Dedifferentiated amniotic fluid mesenchymal stem cell (primary cell): ENCODE measurements around the gene AMOTL2.

Source experiments
- DNase-seq: peaks from one replicate; pipeline ENCODE4 v3.0.0-alpha.2; 2016; ENCODE audit errors: extremely low spot score

The AMOTL2 gene

DNA sequence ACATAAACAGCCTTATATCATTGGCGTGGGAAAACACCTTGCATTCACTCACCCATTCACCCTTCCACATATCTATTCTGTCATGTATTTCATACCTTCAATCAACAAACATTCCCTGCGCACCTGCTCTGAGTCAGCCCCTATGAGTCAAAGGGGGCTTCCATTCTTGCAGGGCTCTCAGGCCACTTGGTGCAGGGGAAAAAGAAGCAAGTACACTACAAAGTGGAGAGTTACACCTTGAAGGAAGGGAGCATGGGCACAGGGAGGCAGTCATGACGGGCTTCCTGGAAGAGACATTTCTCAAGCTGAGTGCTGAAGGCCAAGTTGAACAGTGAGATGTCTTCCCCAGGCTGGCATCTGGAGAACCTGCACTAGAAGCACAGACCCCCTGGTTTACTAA lies 4.6 kb upstream of the AMOTL2 start:
- no peak for DNase-seq

DNA sequence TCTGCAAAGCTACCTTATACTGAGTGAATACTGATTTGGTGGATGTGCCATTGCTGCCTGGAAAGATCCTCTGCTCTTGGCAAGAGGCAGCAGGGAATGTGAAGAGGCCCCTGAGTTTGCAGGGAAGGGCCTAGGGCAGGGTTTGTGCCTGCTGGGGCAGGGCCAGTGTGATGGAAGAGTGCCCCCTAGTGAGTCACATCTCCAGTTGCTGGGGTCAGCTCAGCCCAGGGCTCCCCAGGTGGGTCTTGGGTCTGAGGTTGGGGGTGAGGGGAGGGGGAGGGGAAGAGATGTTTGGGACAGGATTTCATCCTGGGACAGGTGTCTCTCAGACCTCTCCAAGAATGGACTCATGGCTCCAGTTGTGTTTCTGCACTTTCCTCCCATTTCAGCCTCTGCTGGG lies 4.1 kb upstream of the AMOTL2 start:
- DNase-seq: no peak

DNA sequence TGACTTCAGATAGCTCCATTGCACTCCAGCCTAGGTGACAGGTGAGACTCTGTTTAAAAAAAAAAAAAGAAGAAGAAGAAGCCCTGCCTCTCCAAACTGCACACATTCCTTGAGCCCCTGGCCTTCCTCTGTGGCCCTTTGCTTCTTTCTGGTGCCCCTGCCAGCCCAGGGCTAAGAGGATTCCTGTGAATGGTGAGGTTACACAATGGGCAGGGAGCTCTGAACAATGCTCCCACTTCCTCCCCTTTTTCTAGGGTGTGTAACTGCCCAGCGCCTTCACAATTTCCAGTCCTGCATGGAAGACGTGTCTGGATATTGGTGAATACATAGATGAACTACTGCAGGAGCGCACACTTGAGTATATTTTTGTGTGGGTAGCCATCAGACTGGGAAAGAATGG lies 3.6 kb upstream of the AMOTL2 start:
- no peak for DNase-seq

DNA sequence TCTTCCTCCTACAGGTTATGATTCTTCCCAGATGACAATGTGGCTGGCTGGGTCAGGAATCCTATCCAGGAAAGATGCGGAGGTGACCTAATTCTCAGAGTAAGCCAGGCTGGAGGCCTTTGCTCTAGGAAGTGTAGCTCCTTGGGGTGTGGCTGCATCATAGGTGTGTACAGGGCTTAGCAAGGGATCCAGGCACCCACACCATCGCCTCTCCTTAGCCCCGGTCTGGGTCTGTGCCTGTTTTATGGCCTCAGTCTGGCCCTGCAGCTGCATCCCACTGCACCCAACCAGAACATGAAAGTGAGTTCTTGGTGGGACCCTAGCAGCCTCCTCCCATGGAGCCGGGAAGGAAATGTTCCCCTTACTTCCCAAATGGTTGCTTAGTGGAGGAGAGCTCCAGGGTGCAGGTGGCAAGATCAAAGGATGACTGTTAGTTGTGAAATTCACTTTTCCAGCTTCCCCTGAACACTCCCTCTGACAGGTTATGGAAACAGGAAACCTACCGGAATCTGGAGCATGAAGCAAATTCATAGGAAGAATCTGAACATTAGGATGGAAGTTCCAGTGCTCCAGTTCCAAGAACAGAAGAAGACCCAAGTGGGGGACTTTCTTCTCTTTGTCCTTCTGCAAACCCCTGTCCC lies 2.7 kb upstream of the AMOTL2 start:
- DNase-seq: no peak

DNA sequence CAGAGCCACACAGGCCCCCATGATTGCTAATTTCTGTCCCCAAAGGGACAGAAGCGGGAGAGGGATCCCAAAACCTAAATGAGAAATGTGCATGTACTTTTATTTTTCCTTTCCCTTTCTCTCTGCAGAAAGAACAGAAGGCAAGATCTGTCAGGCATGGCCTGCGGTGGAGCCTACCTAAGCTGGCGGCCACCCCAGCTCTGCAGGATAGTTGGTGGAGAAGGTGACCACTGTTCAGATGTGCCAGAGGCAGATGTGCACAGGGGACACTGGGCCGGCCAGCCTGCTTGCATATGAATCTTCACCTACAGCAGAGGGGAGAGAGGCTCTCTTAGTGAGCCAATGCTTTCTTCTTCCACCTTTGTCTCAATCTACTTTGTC lies 2.1 kb upstream of the AMOTL2 start:
- DNase-seq: no peak

DNA sequence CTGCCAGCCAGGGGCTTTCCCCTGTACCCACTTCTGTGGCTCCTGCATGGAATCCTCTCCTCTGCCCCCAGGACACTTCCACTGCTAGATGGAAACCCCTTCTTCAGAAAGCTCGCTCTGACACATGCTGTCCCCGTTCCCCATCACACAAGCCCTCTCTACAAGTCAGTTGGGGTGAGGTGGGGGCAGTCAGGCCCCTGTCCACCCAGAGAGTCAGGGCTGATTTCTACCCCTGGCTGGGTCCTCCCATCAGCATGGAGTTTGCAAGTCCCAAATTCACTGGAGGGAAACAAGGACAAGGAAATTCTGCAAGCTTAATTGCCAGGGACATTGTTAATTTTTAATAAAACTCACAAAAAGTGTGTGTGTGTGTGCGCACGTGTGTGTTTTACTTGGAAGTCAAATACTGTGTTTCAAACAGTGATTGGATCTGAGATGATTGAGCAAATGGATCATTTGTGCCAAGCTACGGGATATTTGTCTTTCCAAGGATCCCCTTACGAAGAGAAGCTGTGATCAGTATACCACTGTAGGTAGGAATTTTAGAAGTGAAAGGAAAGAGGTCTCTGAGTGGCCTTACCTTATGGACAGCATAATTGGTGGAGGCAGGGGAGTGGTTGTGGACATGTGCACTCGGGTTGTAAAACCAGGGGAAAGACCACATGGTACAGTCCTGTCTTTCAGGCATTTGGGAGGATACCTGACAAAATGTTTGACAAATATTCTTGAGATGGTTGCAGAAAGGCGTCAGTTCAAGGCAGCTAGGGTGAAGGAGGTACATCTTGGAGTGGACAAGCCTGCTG lies 1.5 kb upstream of the AMOTL2 start:
- DNase-seq: no peak

DNA sequence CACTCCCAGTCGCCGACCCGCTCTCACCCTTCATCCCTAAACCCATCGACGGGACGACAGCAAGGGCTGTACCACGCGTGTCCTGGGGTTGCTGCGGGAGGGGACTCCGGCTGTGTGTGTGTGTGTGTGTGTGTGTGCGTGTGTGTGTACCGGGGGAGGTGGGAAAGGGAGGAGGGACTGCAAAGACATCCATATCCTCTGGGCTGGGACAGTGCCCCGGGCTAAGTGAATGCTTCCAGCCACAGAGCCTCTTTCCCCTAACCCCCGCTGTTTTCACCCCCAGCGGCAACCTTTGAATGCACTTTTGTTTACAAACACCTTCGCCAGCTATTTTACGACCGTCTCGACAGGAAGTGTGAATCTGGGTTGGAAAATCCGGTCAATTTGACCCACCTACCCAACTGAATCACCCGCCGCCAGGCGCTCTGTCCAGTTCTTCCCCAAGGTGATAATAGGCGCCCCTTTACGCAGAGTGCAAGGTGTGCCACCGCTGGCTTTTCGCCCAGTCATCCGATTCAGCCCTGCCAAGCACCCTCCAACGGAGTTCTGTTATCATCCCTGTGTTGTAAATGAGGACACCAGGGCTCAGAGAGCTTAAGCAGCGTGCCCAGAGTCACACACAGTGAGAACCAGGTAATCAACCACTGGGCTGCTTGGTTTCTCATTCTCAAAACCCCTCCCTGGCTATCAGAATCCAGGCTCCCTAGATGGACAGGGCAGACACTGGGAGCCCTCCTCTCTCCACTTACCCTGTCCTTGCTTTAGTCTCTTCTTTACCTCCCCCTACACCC lies 739 bp upstream of the AMOTL2 start:
- DNase-seq: no peak

DNA sequence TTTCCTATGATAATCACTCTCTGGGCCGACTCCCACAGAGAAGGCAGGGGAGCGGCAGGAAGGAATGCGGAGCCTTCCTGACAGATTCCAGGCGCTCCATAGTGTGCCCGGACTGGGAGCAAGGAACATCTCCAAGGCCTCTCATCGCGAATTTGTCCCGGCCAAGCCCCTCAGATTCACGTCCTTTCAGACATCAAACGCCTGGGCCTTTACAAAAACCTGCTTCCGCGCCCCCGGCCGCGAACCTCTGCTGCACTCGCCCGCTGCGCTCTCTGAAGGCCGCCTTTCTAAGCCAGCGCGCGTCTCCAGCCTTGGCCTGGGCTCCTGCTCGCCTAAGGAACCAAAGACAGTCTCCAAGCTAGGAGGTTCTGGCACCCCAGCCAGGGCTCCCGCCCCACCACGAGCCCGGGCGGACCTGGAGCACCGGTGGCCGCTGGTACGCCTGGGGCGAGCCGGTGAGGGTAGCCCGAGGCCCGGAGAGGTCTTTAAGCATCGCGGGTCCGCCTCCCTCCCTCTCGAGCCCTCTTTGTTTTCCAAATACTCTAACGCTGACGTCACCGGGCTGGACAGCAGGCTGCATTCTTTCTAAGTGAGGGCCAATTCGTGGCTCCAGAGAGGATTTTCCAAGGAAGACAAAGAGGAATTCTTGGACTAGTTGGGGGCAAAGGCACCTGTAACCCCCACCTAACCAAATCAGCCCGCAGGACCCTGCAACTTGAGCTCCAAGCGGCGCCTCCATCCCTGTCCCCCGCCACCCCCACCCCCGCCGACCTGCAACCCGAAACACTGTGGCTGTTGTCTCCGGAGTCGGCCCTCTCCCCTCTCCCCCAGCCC lies 759 bp downstream of the AMOTL2 start:
- peak; percentile 90 for DNase-seq

DNA sequence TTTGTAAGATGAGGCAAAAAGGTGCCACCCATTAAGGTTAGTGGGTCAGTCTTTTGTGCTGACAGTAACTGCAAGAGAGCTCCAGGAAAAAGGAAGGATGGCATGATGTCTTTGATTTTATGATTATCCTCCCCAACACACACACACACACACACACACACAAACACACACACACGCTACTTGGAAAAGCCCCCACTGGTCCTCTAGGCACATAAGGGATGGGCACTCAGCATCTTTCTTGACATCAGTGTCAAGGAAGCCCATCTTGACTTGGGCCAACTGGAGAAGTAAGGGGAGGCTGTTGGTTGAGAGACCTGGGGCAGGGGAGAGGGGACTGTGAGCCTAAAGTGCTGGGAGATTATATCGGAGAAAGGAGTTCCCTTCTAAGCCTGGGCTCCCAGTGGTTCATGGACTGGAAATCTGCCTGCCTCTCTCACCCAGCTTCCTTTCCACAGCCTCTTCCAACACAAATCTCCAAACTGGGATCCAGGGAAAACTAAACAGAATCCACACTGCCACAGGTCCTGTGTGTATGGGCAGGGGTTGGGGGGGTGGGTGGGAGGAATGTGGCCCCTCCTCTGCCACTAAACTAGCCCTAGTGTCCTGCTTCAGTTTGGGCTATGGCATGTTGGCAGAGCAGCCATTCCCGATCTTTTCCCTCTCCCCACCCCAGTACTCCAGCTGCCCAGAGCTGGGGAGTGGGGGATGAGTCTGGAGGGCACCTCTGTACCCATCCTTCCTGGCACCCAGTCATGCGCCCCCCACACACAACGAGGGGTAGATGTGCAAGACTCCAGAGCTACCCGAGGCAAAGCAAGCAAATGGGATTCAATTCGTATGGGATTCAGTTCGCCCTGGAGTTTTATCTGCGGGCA lies 1.6 kb downstream of the AMOTL2 start:
- DNase-seq: no peak

DNA sequence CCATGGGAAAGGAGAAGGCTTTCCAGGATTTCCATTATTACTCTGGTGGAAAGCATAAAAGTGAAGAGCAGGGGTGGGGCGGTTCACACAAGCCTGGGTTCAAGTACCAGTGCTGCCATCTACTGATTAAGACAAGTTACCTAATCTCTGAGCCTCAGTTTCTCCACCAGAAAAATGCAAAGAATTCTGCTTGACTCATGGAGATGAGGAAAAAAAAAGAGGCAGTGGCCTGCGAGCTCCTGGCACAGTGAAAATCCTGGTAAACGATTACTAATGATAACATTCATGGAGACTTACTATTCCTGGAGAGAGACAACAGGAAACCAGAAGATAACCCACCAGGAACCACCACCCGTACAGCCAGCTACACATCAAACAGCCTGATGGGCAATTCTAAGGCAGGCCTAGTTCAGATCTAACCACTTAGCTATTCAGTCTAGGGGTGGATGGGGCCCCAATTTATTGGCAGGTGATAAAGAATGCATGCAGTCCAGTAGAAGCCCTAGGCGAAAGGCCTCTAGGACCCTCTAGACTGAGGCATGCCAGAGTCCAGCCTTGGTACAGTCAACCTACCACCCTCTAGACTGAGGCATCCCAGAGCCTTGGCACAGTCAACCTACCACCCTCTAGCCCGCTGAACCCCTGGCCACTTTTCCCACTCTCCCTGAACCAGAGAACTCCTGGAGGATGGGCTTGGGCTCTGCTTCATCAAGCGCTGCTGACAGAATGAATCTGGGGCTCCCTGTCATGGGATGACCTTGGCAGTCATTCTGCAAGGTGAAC lies 2.5 kb downstream of the AMOTL2 start:
- DNase-seq: no peak

DNA sequence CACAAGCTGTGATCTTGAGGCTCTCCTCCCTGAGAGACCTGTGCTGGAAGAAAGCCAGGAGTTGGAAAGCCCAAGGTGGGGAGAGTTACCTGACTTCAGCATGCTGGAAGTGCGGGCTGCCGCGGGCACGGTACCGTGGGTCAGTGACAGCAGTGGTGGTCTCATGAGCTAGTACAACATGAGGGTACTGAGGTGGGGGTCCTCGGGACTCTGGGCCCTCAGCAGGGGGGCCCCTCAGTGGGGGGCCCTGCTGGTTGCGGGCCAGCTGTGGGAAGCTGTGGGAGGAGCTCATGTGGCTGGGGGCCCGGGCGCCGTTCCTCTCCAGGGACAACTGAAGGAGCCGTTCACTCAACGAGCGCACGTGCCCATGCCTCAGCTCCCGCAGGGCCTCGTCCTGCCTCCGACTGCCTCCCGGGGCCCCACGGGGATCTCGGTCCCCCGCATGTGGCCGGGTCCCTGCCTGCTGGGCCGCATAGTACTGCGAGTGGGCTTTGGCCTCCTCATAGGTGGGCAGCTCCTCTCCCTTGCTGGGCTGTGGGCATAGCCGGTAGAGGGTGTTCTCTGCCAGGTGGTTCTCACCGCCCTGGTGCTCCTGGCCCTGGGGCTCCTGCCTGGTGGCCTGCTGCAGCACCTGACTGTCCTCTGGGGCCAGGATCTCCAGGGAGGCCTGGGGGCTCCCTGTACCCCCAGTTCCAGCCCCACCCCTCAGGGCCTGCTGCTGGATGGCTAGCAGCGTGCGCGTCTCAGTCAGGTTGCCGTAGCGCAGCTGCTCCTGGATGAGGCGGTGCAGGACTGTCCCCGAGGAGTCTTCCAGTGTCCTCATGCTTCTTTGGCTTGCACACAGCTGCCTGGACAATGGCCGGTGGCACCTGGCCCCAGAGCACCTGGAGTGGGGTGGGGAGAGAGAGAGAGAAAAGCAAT lies 3.4 kb downstream of the AMOTL2 start:
- DNase-seq: no peak

DNA sequence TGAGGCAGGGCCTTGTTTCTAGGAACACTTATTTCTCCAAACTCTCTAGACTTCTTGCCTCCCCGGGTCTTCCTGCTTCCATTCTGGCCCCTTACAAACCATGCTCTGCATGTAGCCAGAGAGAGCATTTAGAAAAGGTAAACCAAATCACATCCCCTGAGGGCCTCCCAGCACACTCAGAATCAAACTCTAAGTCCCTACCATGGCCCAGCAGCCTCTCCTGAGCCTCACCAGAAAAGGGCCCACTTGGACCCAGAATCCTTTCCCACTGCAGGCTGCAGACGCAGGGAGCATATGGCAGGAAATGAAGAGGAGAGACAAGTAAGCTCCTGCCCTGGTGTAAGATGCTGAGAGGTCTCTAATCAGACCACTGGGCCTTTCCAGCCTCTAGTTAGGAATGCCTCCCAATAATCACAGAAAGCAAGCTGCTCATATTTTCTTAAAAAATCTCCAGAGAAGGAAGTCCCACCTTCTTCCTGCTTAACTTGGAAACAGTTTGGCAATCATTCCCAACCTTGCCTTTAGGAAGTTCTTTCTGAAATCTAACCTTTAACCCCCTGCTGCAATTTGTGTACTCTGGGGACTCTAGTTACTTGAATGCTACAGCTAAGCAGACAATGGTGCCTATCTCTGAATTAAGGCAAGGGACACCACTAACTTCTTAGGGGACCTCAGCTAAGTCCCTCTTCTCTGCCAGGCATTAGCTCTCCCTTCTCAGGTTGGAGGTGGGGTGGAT lies 4.2 kb downstream of the AMOTL2 start:
- no peak for DNase-seq

DNA sequence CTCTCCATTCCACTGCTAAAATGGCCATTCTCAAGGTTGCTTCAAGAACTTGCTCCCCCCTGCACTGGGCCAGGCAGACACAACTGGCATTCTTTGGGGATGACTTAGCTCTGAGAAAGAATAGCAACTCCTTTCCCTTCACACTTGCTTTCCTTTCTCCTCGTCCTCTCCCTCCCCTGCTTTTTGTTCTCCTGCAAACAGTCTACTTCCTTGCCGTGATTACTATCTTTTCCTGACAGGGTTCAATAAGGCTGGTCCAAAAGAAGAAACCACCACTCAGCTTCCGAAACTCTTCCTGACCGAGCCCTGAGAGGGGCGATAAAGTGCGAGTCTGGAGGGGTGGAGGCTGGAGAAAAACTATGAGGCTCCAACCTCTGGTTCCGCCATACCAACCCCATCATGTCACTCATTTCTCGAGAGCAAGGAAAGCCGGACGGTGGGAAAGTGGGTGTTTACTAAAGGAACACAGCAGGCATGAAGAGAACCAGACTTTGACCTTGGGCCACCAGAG lies 5.0 kb downstream of the AMOTL2 start:
- DNase-seq: no peak

DNA sequence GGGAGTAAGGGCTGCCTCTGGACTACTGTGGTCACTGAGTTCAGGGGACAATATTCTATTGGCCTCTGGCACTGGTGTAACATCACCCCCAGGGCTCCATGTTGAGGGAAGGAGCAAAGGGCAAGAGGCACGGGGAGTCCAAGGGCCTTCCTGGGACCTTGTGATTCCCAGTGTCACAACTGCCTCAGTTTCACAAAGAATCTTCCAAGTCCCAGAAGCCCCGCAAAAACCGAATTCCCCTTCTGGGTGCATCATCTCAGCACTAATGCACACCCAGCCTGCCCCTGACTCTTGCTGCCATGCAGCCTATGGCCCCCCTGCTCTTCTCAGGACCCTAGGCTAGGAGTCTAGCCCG lies 5.5 kb downstream of the AMOTL2 start:
- no peak for DNase-seq

DNA sequence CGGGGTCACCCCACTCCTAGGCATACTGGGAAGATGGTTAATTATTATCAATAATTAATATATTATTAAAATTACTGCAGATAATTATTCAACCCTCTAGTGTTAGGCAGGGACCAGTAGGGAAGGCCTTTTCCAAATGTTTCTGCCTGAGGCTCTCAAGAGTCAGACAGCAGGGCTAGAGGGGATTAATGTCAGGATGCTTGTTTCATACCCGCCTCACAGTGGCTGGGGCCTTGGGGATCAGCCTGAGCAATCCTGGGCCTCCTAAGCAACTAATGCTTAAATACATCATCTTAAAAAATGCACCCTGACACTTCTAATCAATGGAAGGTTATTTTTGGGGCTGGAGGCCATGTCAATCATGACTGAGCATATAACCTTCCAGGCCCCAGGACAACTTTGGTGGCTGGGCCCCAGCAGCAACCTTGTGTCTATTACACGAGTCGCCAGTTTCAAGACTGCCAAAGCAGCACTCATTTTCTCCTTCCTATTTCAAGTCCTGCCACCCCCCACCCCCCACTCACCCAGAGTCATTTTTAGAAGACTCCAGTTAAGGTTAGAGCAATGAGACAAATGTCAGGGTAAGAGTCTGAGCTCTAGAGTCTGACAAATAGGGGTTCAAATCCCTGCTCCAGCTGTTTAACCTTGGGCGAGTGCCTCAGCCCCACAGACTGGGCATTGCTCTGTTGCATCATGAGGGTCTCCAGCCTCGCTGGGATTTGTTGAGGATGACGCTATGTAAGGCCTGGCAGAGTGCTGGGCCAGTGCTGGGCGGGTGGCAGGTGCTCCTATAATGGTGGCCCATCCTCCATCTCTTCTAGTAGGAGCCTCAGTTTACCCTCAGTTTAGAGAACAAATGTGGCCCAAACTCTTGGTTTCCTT lies 6.1 kb downstream of the AMOTL2 start:
- no peak for DNase-seq

DNA sequence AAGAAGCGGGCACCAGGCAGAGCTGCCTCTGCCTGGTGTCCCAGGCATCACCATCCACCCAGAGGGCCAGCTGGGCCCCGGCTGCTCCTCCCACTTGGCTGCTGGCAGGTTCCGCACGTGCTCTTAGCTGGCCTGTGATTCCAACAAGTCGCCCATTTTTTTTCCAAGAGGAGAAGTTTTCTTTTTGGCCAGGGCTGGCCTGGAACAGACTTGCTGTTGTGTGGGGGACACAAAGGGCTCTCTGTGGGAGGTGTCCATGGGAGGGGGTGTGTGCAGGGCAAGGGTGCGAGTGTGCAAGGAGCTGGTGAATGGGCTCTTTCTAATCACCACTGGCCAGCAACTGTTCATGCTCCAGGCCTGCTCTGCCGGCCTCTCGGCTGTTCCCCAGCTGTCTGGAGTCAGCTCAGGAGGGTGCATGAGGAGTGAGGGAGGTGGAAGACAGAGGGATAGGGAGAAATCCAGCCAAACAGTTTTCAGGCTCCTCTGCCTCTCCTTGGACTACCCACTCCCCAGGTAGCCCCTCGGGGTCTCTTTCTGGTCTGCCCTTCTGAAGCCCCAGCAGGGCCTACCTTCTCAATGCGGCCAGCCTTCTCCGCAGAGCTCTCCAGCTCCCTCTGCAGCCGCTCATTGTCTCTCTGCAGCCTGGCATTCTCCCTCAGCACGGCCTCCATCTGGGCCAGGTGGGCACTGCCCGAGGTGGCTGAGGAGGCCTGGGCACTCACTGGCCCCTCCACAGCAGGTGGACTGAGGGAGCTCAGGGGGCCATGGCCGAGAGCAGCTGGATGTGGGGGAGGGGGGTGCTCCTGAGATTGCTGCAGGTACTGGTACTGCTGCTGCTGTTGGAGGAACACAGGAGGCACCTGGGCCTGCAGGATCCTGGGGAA lies 7.1 kb downstream of the AMOTL2 start:
- no peak for DNase-seq
